ENCODE results near the gene PRKCQ. TPM values are rescaled to one million over a fixed set of nuclear protein-coding genes. Genes with fewer than 3 reads are reported as not detected.
"Not testable (repeated sequence)": the region's sequence is repeated elsewhere in the genome, so short reads cannot be mapped to it uniquely, and the experiment has no call there.

The PRKCQ gene
- total RNA-seq, 1 donor from 2014 or later = 2.4 TPM

- DNase-seq (ENCODE audit: low spot score) = no peak
These were observed 124.0 kb downstream of the PRKCQ start for GRCh38 chr10:6456067-6456466.

GRCh38 chr10:6455592-6455991 is 124.5 kb downstream of the PRKCQ start:
- no peak for DNase-seq (ENCODE audit: low spot score)

- no peak for DNase-seq (ENCODE audit: low spot score)
These were observed 133.4 kb downstream of the PRKCQ start for GRCh38 chr10:6446711-6447110.

GRCh38 chr10:6445671-6446316 is 134.3 kb downstream of the PRKCQ start:
- DNase-seq (ENCODE audit: low spot score) = peak; percentile 39

GRCh38 chr10:6439875-6440274 is 140.2 kb downstream of the PRKCQ start:
- DNase-seq (ENCODE audit: low spot score) = not testable (repeated sequence)

- DNase-seq (ENCODE audit: low spot score) = no peak
These were observed 148.2 kb downstream of the PRKCQ start for GRCh38 chr10:6431861-6432260.

- no peak for DNase-seq (ENCODE audit: low spot score)
These were observed 148.9 kb downstream of the PRKCQ start for GRCh38 chr10:6431186-6431585.

- DNase-seq (ENCODE audit: low spot score) = no peak
These were observed 149.6 kb downstream of the PRKCQ start for GRCh38 chr10:6430423-6430980.

GRCh38 chr10:6427357-6427959 is 152.6 kb downstream of the PRKCQ start:
- no peak for DNase-seq (ENCODE audit: low spot score)

- no peak for DNase-seq (ENCODE audit: low spot score)
These were observed 153.8 kb downstream of the PRKCQ start for GRCh38 chr10:6426317-6426716.

- no peak for DNase-seq (ENCODE audit: low spot score)
These were observed 156.5 kb downstream of the PRKCQ start for GRCh38 chr10:6423413-6424170.

GRCh38 chr10:6423004-6423403 is 157.1 kb downstream of the PRKCQ start:
- DNase-seq (ENCODE audit: low spot score) = no peak

- no peak for DNase-seq (ENCODE audit: low spot score)
These were observed 161.4 kb downstream of the PRKCQ start for GRCh38 chr10:6418613-6419216.

- DNase-seq (ENCODE audit: low spot score) = no peak
These were observed 161.9 kb downstream of the PRKCQ start for GRCh38 chr10:6418167-6418566.

GRCh38 chr10:6416892-6417512 is 163.1 kb downstream of the PRKCQ start:
- DNase-seq (ENCODE audit: low spot score) = peak; percentile 71

GRCh38 chr10:6411436-6411835 is 168.6 kb downstream of the PRKCQ start:
- DNase-seq (ENCODE audit: low spot score) = no peak

GRCh38 chr10:6410830-6411229 is 169.2 kb downstream of the PRKCQ start:
- DNase-seq (ENCODE audit: low spot score) = no peak

- peak; percentile 77 for DNase-seq (ENCODE audit: low spot score)
These were observed 170.0 kb downstream of the PRKCQ start for GRCh38 chr10:6409971-6410643.

GRCh38 chr10:6408799-6409198 is 171.3 kb downstream of the PRKCQ start:
- no peak for DNase-seq (ENCODE audit: low spot score)

GRCh38 chr10:6407034-6407721 is 172.9 kb downstream of the PRKCQ start:
- no peak for DNase-seq (ENCODE audit: low spot score)

Measured in umbilical cord (tissue), 2 donors.